ENCODE measurements around the gene CFAP77.

DNA sequence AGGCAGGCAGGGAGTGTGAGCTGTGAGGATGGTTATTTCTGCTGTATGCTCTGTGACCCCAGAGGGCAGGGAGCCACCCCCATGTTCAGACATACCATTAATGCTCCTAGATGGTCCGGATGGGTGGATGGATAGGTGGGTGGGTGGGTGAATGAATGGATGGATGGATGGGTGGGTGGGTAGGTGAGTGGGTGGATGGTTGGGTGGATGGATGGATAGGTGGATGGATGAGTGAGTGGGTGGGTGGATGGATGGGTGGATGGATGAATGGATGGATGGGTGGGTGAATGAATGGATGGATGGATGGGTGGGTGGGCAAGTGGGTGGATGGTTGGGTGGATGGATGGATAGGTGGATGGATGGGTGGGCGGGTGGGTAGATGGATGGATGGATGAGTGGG lies 109.0 kb downstream of the CFAP77 start:
- TF ChIP-seq YY1 (IDR thresholded peaks at IDR 0.05; ENCODE audit: insufficient read depth, insufficient read length), result no peak
- TF ChIP-seq ZNF274 (IDR thresholded peaks at IDR 0.05; ENCODE audit: low read depth, low read length), result no peak
- TF ChIP-seq SUZ12 (IDR thresholded peaks at IDR 0.05; ENCODE audit: extremely low read depth, insufficient read depth, insufficient read length), result no peak

Data from NT2/D1 (cell line).